Fibroblast of lung (primary cell): ENCODE data around the gene CDC25B. TPM values are rescaled to one million over a fixed set of nuclear protein-coding genes. Genes with fewer than 3 reads are reported as not detected.

Experiments used
- DNase-seq, 2 donors: peaks; one replicate each; pipeline versions ENCODE4 v3.0.0 to v3.0.0-alpha.2; 2010; ENCODE audit warnings: low read depth in 2 of 2
- H2AFZ ChIP-seq: 2 replicates; pipeline ENCODE4 v1.5.1; 2012; ENCODE audit warnings: low read length, control low read depth, inconsistent platforms
- H3K27ac ChIP-seq: 2 replicates; pipeline ENCODE4 v1.5.1; 2011; ENCODE audit warnings: low read length, control low read depth; ENCODE audit not compliant: insufficient read depth
- H3K27me3 ChIP-seq: 2 replicates; pipeline ENCODE4 v1.5.1; 2011; ENCODE audit warnings: mild to moderate bottlenecking, low read length; ENCODE audit not compliant: control insufficient read depth, insufficient read depth
- H3K36me3 ChIP-seq: 2 replicates; pipeline ENCODE4 v1.5.1; 2011; ENCODE audit warnings: low read length; ENCODE audit not compliant: control insufficient read depth, insufficient read depth
- H3K4me1 ChIP-seq: 2 replicates; pipeline ENCODE4 v1.5.1; 2011; ENCODE audit warnings: low read length; ENCODE audit not compliant: control insufficient read depth, insufficient read depth; ENCODE audit errors: extremely low read depth
- H3K4me2 ChIP-seq: 2 replicates; pipeline ENCODE4 v1.5.1; 2011; ENCODE audit warnings: low read length, control low read depth; ENCODE audit not compliant: insufficient read depth; ENCODE audit errors: extremely low read depth
- H3K4me3 ChIP-seq, 4 experiments: fragments of 200-600 bp in 1 of 4; sonication (generic) in 1 of 4; replicated peaks in 1 of 4; 2 replicates each; pipeline ENCODE4 v1.5.1; 2011 to 2016; ENCODE audit warnings: low read length in 4 of 4, low read depth in 3 of 4, mild to moderate bottlenecking in 3 of 4, control low read depth in 2 of 4, inconsistent platforms in 1 of 4, mixed read lengths in 1 of 4; ENCODE audit not compliant: insufficient read depth in 1 of 4; ENCODE audit errors: control extremely low read depth in 1 of 4
- H3K79me2 ChIP-seq: 2 replicates; pipeline ENCODE4 v1.5.1; 2012; ENCODE audit warnings: mild to moderate bottlenecking, low read length, inconsistent platforms; ENCODE audit not compliant: control insufficient read depth, insufficient read depth
- H3K9ac ChIP-seq: 2 replicates; pipeline ENCODE4 v1.5.1; 2011; ENCODE audit warnings: mild to moderate bottlenecking, low read length, control low read depth; ENCODE audit not compliant: insufficient read depth
- H3K9me3 ChIP-seq: 2 replicates; pipeline ENCODE4 v1.5.1; 2012; ENCODE audit warnings: low read depth, low read length; ENCODE audit not compliant: control insufficient read depth, insufficient read depth
- H4K20me1 ChIP-seq: 2 replicates; pipeline ENCODE4 v1.5.1; 2011; ENCODE audit warnings: low read length; ENCODE audit not compliant: control insufficient read depth, insufficient read depth; ENCODE audit errors: extremely low read depth
- EZH2 ChIP-seq: IDR thresholded peaks from 2 replicates; pipeline ENCODE4 v1.5.1; 2012; ENCODE audit warnings: low read length, control low read depth, mild to moderate bottlenecking; ENCODE audit errors: missing control alignments
- polyA plus RNA-seq, 2 donors: library from polyadenylated mRNA; depleted of rRNA in 1 of 2; stranded (reverse) in 1 of 2; unstranded in 1 of 2; fragments of >200 nt; gene quantifications; 2 replicates each; pipeline ENCODE4 v1.2.1, GENCODE V29; 2011 to 2012; ENCODE audit warnings: missing spikeins in 1 of 2
- total RNA-seq: library from RNA; depleted of rRNA; stranded (reverse); fragments of >200 nt; gene quantifications from 2 replicates; pipeline ENCODE4 v1.2.1, GENCODE V29; 2014
- TF ChIP-seq, protein P1 (sequence below), 2 donors: IDR thresholded peaks in 1 of 2; conservative IDR thresholded peaks in 1 of 2; 1 replicate in 1 of 2; 2 replicates in 1 of 2; pipeline ENCODE4 v1.5.1; 2011 to 2012; ENCODE audit warnings: low read length in 2 of 2, control low read depth in 1 of 2, inconsistent platforms in 1 of 2, low read depth in 1 of 2, mild to moderate bottlenecking in 1 of 2

Gene CDC25B
- total and polyA plus RNA-seq, 2 donors (not counting 1 experiment from before 2014, with no cell fraction given): 38.2 to 62.1 TPM

DNA sequence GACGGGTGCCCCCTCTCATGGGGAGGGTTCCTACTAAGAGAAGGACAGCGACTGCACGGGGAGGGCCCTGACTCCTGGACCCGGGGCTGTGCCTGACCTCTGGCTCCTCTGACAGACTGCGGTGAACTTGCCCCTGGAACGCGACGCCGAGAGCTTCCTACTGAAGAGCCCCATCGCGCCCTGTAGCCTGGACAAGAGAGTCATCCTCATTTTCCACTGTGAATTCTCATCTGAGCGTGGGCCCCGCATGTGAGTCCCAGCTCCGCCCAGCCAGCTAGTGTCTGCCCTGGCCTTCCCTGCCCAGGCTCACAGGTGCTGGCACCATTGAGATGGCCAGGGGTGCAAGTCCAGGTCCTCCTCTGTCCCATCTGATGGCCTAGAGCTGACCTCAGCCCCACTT lies 7.2 kb downstream of the CDC25B start:
- Histone ChIP-seq H3K4me2 (no peak overlapping the region), H3K79me2 (peaks cover 41% of the 10 kb centered on the region), H3K27me3 (no peaks in the 10 kb centered on the region), H3K4me3 (no peak overlapping the region), H2AFZ (no peak overlapping the region), H3K9me3 (no peaks in the 10 kb centered on the region), H4K20me1 (no peaks in the 10 kb centered on the region), H3K36me3 (peaks cover 65% of the 10 kb centered on the region), H3K9ac (no peak overlapping the region), H3K4me1 (peaks cover 53% of the 10 kb centered on the region), H3K27ac (peak overlapping the region; percentile 22)
- no peak for DNase-seq
- TF ChIP-seq, protein P1, sequence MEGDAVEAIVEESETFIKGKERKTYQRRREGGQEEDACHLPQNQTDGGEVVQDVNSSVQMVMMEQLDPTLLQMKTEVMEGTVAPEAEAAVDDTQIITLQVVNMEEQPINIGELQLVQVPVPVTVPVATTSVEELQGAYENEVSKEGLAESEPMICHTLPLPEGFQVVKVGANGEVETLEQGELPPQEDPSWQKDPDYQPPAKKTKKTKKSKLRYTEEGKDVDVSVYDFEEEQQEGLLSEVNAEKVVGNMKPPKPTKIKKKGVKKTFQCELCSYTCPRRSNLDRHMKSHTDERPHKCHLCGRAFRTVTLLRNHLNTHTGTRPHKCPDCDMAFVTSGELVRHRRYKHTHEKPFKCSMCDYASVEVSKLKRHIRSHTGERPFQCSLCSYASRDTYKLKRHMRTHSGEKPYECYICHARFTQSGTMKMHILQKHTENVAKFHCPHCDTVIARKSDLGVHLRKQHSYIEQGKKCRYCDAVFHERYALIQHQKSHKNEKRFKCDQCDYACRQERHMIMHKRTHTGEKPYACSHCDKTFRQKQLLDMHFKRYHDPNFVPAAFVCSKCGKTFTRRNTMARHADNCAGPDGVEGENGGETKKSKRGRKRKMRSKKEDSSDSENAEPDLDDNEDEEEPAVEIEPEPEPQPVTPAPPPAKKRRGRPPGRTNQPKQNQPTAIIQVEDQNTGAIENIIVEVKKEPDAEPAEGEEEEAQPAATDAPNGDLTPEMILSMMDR (conservative IDR thresholded peaks at IDR 0.05 in 1 of 2, IDR thresholded peaks at IDR 0.05 in 1 of 2; ENCODE audit: low read depth in 1 of 2, low read length in 2 of 2): no peak
- no peak for TF ChIP-seq EZH2

DNA sequence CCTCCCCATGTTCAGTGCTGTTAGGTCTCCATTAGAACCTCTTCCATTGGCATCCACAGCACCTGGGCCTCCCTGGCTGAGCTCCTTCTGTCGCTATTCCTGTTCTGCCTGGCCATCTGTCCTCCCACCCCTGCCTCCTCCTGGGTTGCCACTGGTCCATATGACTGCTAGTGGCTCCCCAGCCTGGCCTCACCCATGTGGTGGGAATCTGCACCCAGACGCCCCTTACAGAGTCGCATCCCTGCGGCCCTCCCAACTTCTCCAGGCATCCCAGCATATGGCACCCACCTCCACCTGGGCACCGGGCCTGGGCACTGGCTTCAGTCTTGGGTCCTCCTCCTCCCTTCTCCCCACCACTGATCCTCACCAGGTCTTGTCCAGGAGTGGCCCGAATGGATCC lies 7.7 kb downstream of the CDC25B start:
- Histone ChIP-seq H3K4me1 (peaks cover 49% of the 10 kb centered on the region), H3K4me2 (no peak overlapping the region), H3K9me3 (no peaks in the 10 kb centered on the region), H3K79me2 (peaks cover 36% of the 10 kb centered on the region), H3K36me3 (peaks cover 61% of the 10 kb centered on the region), H2AFZ (no peak overlapping the region), H3K4me3 (no peak overlapping the region), H4K20me1 (no peaks in the 10 kb centered on the region), H3K9ac (no peak overlapping the region), H3K27ac (no peak overlapping the region), H3K27me3 (no peaks in the 10 kb centered on the region)
- no peak for DNase-seq
- no peak for TF ChIP-seq EZH2
- TF ChIP-seq, protein P1 (conservative IDR thresholded peaks at IDR 0.05 in 1 of 2, IDR thresholded peaks at IDR 0.05 in 1 of 2; ENCODE audit: low read depth in 1 of 2, low read length in 2 of 2): no peak

DNA sequence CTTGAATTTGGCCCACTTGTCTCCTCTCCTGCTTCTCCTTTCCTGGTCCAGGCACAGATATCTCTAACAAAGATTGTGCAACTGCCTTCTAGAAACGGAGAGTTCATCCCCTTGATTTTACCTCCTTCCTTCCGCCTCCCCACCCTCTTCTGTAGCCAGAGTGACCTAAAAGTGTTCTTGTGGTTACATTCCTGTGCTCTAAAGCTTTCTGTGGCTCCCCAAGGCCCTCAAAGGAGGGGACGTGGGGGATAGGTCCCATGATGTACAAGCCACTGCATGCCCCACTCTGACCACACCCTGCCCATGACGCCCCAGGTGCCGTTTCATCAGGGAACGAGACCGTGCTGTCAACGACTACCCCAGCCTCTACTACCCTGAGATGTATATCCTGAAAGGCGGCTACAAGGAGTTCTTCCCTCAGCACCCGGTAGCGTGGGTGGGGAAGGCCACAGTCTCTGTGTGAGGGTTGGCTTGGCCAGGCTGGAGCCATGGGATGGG lies 8.2 kb downstream of the CDC25B start:
- Histone ChIP-seq H3K9ac (no peak overlapping the region), H3K27ac (peak overlapping the region; percentile 98), H2AFZ (no peak overlapping the region), H3K4me1 (peaks cover 47% of the 10 kb centered on the region), H3K4me3 (no peak overlapping the region), H3K27me3 (no peaks in the 10 kb centered on the region), H3K79me2 (peaks cover 31% of the 10 kb centered on the region), H3K9me3 (no peaks in the 10 kb centered on the region), H3K4me2 (no peak overlapping the region), H4K20me1 (no peaks in the 10 kb centered on the region), H3K36me3 (peaks cover 58% of the 10 kb centered on the region)
- peak in 1 of 2 donors; percentile 37 for DNase-seq
- TF ChIP-seq, protein P1 (conservative IDR thresholded peaks at IDR 0.05 in 1 of 2, IDR thresholded peaks at IDR 0.05 in 1 of 2; ENCODE audit: low read depth in 1 of 2, low read length in 2 of 2): no peak
- TF ChIP-seq EZH2: no peak
